Esophagus squamous epithelium (tissue), 5 donors: ENCODE results near the gene TMEM41A. TPM values are rescaled to one million over a fixed set of nuclear protein-coding genes. Genes with fewer than 3 reads are reported as not detected.

Experiments
- DNase-seq: peaks from one replicate; lab custom pipeline; 2025; lab: John Stamatoyannopoulos, UW
- H3K27ac ChIP-seq, 4 donors: fragments of 200-600 bp; sonication (generic); one replicate each; pipeline ENCODE4 v1.5.1; 2016 to 2019; ENCODE audit warnings: mild to moderate bottlenecking in 1 of 4
- H3K27me3 ChIP-seq, 4 donors: fragments of 200-600 bp; sonication (generic); 1 replicate in 3 of 4; 2 replicates in 1 of 4; pipeline versions ENCODE4 v1.5.1 to v1.6.0; 2017 to 2021; ENCODE audit warnings: antibody characterized with exemption in 1 of 4
- H3K36me3 ChIP-seq, 3 donors: fragments of 200-600 bp; sonication (generic); one replicate each; pipeline ENCODE4 v1.5.1; 2016 to 2019
- H3K4me1 ChIP-seq, 3 donors: fragments of 200-600 bp; sonication (generic); one replicate each; pipeline ENCODE4 v1.5.1; 2017 to 2019
- H3K4me3 ChIP-seq, 4 donors: fragments of 200-600 bp; sonication (generic); 1 replicate in 3 of 4; 2 replicates in 1 of 4; pipeline ENCODE4 v1.5.1; 2016 to 2019; ENCODE audit warnings: mild to moderate bottlenecking in 2 of 4, moderate library complexity in 1 of 4
- H3K9me3 ChIP-seq, 3 donors: fragments of 200-600 bp; sonication (generic); one replicate each; pipeline ENCODE4 v1.5.1; 2016 to 2019
- POLR2A ChIP-seq, 4 donors: fragments of 450-650 bp; IDR thresholded peaks; one replicate each; pipeline ENCODE4 v1.6.1; 2017; ENCODE audit warnings: antibody characterized with exemption in 4 of 4, mild to moderate bottlenecking in 4 of 4, moderate library complexity in 3 of 4
- WGBS, 2 donors: methylation state at CpG; one replicate each; pipeline ENCODE4 v1.1.5; 2018; 5-methylcytosine and 5-hydroxymethylcytosine counted together
- intact Hi-C: fragments of 100-400 bp; cut with DNase I; formaldehyde crosslinking; loops from one replicate; pipeline ENCODE4 v1.15.0; 2022
- total RNA-seq, 4 donors: library from RNA; depleted of rRNA; stranded (reverse); fragments of >200 nt; gene quantifications; one replicate each; pipeline ENCODE4 v1.1.0, GENCODE V29; 2016
- TF ChIP-seq, protein P1 (sequence below), 6 experiments: fragments of 450-650 bp in 4 of 6; fragments of 200-600 bp in 2 of 6; sonication (generic) in 2 of 6; IDR thresholded peaks; one replicate each; pipeline ENCODE4 v1.5.1; 2016 to 2019; ENCODE audit warnings: antibody characterized with exemption in 6 of 6, mild to moderate bottlenecking in 4 of 6, moderate library complexity in 4 of 6
- donor health status: DM: yes; HTN: yes; CAD: no.

Gene TMEM41A
- total RNA-seq: 10 to 100 TPM; 15.6 to 25.9 (median 20.3) TPM

DNA sequence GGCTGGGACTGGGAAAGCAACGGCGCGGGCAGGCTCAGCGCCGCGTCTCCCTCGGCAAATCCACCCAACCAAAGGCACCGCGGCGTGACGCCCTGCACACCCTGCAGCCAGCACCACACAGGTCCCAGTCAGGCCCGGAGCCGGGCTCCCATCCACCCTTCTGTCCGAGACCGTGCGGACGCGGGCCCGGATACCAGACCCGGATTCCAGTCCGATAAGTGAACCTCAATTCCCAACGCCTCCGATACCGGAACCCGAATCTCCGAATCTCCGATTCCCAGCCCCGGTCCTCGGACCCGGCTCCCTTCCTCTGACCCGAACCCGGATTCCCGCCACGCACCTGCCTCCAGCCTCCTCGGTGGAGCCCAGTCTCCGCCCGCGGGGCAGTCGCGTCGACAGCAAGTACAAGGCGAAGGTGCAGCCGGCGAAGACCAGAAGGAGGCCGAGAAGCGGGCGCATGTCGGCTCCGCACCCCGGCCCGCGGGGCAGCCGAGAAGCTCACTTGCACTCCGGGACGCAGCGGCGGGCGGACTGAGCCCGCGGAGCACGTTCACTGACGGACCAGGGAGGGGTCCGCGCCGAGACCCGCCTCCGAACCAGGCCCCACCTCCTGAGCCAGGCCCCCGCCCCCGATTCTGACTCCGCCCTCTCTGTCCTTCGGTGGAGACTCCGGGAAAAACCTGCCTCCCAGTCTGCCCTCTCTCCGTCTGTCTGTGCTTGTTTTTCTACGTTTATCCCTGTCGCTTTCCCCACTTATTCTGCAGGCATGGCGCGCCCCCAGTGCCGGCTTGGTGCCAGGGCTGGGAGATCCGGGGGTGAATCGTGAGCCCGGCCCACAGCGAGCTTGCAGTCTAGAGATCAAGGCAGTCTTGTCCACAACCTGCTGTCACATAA lies at the start of gene TMEM41A:
Gene TMEM41A, minus strand, starts transcription at position 533 of the 894 bp plus-strand sequence. Its CDS starts 74 bp downstream, at position 459.
- no peaks in the 10 kb centered on the region for H3K27me3 ChIP-seq
- intact Hi-C loops: no loop called here
- DNase-seq: peak; percentile 61
- TF ChIP-seq, protein P1, sequence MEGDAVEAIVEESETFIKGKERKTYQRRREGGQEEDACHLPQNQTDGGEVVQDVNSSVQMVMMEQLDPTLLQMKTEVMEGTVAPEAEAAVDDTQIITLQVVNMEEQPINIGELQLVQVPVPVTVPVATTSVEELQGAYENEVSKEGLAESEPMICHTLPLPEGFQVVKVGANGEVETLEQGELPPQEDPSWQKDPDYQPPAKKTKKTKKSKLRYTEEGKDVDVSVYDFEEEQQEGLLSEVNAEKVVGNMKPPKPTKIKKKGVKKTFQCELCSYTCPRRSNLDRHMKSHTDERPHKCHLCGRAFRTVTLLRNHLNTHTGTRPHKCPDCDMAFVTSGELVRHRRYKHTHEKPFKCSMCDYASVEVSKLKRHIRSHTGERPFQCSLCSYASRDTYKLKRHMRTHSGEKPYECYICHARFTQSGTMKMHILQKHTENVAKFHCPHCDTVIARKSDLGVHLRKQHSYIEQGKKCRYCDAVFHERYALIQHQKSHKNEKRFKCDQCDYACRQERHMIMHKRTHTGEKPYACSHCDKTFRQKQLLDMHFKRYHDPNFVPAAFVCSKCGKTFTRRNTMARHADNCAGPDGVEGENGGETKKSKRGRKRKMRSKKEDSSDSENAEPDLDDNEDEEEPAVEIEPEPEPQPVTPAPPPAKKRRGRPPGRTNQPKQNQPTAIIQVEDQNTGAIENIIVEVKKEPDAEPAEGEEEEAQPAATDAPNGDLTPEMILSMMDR (IDR thresholded peaks at IDR 0.05): peak in 1 of 6 experiments; percentile 12
- TF ChIP-seq POLR2A (IDR thresholded peaks at IDR 0.05): peak in 3 of 4 donors; percentile 13 to 90 (median 87)
- H3K27ac ChIP-seq: peak within 1 kb of the TSS; percentile 85 to 94 (median 90)
- H3K9me3 ChIP-seq: no peaks in the 10 kb centered on the region
- peaks cover 6 to 37% (median 15%) of the 10 kb centered on the region in 3 donors for H3K4me1 ChIP-seq
- peak within 1 kb of the TSS; percentile 73 to 93 (median 84) for H3K4me3 ChIP-seq
- peaks cover 10 to 33% (median 12%) of the 10 kb centered on the region in 3 donors for H3K36me3 ChIP-seq
- 2 to 4% methylated on average over 18 to 38 of the region's 82 CpGs for WGBS, 2 donors

DNA sequence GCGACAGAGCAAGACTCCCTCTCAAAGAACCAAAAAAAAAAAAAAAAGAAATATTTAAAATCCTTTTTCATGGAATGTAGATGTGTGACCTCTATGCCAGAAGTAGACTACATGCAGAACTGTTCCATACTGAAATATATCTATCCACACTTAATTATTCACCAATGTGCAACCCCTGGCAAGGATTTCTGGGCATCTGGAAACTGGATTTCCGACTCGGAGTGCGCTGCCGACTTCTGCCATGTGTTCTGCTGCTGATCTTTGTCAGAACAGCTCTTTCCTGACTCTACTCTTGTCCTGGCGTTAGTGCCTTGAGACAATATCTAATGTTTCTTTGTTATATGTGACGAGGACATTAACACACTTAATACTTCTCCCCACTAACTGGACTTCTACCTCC lies 41.9 kb upstream of the TMEM41A start:
- intact Hi-C loops: no loop called here
- Histone ChIP-seq H3K4me1 (peaks cover 8 to 34% (median 9%) of the 10 kb centered on the region in 3 donors), H3K9me3 (no peaks in the 10 kb centered on the region), H3K36me3 (no peaks in the 10 kb centered on the region), H3K27me3 (no peaks in the 10 kb centered on the region), H3K4me3 (no peak overlapping the region), H3K27ac (no peak overlapping the region)
- TF ChIP-seq, protein P1 (IDR thresholded peaks at IDR 0.05): no peak
- TF ChIP-seq POLR2A (IDR thresholded peaks at IDR 0.05): no peak
- no peak for DNase-seq
- 81 to 87% methylated on average over 7 of the region's 7 CpGs for WGBS, 2 donors

DNA sequence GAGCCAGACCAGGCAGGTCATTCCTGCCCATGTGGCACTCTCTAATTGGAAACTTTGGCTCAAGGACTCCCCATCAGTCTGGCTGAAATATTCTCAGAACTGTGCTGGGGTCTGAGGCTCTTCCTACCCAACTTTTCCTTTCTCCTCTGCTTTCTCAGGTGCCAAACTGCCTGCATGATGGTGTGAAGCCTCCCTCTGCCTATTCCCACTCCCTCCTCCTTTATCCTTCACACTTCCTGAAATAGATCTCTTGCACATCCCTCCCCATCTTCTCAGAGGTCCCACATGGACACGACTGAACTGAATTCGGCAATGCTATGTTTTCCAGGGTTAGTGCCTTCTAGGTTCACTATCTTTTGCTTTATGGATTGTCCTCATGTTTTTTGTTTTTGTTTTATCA lies 41.1 kb upstream of the TMEM41A start:
- no peaks in the 10 kb centered on the region for H3K27me3 ChIP-seq
- H3K9me3 ChIP-seq: no peaks in the 10 kb centered on the region
- no peak overlapping the region for H3K27ac ChIP-seq
- H3K4me1 ChIP-seq: peaks cover 6 to 27% (median 8%) of the 10 kb centered on the region in 3 donors
- intact Hi-C loops: no loop called here
- TF ChIP-seq POLR2A (IDR thresholded peaks at IDR 0.05): no peak
- TF ChIP-seq, protein P1 (IDR thresholded peaks at IDR 0.05): no peak
- no peak overlapping the region for H3K4me3 ChIP-seq
- WGBS, 2 donors: 78 to 86% methylated on average over 2 of the region's 2 CpGs
- no peak for DNase-seq
- no peaks in the 10 kb centered on the region for H3K36me3 ChIP-seq

DNA sequence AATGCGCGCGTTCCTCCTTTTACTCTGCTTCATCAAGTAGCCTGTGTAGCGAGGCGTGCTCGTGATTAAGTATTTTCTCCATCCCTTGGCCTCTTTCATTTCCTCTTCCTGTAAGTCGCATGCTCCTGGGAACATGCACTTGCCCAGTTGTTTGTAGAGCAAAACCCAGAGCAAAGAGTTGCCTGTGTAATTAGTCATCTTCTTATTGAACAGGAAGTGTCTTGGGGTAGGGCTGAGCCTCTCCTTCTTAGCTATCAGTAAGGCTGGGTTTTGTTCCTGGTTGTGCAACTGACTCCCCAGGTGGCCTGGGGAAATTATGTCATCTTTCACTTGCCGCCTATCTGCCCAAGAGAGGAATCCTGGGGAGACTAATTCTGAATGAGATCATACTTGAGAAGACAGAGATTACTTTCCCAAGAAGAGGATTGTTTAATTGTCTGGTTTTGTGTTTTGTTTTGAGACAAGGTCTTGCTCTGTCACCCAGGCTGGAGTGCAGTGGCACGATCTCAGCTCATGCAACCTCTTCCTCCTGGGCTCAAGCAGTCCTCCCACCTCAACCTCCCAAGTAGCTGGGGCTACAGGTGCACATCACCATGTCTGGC lies 38.6 kb upstream of the TMEM41A start:
- Histone ChIP-seq H3K9me3 (no peaks in the 10 kb centered on the region), H3K4me3 (no peak overlapping the region), H3K27me3 (no peaks in the 10 kb centered on the region), H3K36me3 (no peaks in the 10 kb centered on the region), H3K4me1 (peaks cover 6 to 15% (median 8%) of the 10 kb centered on the region in 3 donors), H3K27ac (peak overlapping the region; percentile 70 to 84 (median 78))
- no peak for TF ChIP-seq POLR2A (IDR thresholded peaks at IDR 0.05)
- TF ChIP-seq, protein P1 (IDR thresholded peaks at IDR 0.05): peak in 2 of 6 experiments; percentile 10 to 14
- DNase-seq: no peak
- 23 to 33% methylated on average over 8 to 9 of the region's 9 CpGs for WGBS, 2 donors
- intact Hi-C loops: no loop called here

DNA sequence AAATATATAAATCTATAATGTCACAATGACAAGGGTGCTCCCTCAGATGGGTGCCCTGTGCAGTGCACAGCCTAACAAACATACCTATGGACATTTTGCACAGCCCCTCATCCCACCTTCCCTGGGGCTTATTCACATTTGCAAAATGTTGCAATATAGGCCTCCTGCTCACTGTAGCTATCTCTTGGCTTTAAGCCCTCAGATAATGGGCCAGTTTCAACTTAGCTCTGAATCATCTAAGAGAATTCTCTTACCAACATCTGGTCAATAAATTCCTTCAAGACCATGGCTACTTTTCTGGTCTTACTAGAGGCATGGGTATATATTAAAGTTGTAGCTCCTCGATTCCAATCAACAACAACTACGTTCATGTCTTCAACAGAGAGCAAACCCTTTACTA lies 35.7 kb upstream of the TMEM41A start:
- no peak for DNase-seq
- H3K36me3 ChIP-seq: no peaks in the 10 kb centered on the region
- no peaks in the 10 kb centered on the region for H3K27me3 ChIP-seq
- intact Hi-C loops: no loop called here
- H3K4me1 ChIP-seq: peaks cover 6 to 15% (median 8%) of the 10 kb centered on the region in 3 donors
- WGBS, 2 donors: 85 to 97% methylated on average over 2 of the region's 2 CpGs
- H3K27ac ChIP-seq: no peak overlapping the region
- no peaks in the 10 kb centered on the region for H3K9me3 ChIP-seq
- no peak overlapping the region for H3K4me3 ChIP-seq
- no peak for TF ChIP-seq POLR2A (IDR thresholded peaks at IDR 0.05)
- TF ChIP-seq, protein P1 (IDR thresholded peaks at IDR 0.05): no peak
